HG03469 (cell line): Measurements from ENCODE around the gene TNNT1.
A peak's percentile ranks its signal among the peaks of the same experiment; 100 is the strongest.
"Not testable (repeated sequence)": the region's sequence is repeated elsewhere in the genome, so short reads cannot be mapped to it uniquely, and the experiment has no call there.

ENCODE experiments used
- ATAC-seq: cut with Tn5 transposase; IDR thresholded peaks from one replicate; pipeline ENCODE4 v1.9.1; 2021; ENCODE audit warnings: mild to moderate bottlenecking, moderate library complexity, moderate number of reproducible peaks; ENCODE audit not compliant: unreplicated experiment

The TNNT1 gene

DNA sequence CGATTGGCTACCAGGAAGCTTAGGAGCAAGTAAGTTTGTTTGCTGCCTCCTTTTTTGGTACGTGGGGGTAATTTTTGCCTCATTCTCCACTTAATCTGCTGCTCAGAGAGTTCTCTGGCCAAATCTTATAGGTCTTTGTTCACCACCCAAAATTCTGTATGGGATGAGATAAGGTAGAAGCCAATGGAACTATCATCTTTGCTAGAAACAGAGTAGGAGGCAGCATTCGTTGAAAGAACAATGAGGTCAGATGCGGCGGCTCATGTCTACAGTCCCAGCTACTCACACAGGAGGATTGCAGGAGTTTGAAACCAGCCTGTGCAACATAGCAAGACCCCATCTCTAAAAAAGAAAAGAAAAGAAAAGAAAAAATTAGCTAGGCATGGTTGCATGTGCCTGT lies 22.4 kb upstream of the TNNT1 start:
- ATAC-seq: no peak

DNA sequence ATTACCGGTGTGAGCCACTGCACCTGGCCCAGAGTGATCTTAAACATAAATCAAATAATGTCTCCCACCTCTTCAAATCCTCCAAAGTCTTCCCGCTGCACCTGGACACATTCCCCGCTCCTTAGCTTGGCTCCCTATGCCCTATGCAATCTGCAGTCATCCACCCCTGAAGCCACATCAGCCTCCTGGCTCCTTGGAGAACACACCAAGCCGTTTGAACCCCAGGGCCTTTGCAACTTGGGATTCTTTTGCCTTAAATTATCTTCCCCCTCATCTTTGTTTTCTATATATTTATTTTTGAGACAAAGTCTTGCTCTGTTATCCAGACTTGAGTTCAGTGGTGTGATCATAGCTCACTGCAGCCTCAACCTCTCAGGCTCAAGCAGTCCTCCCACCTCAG lies 20.1 kb upstream of the TNNT1 start:
- no peak for ATAC-seq

DNA sequence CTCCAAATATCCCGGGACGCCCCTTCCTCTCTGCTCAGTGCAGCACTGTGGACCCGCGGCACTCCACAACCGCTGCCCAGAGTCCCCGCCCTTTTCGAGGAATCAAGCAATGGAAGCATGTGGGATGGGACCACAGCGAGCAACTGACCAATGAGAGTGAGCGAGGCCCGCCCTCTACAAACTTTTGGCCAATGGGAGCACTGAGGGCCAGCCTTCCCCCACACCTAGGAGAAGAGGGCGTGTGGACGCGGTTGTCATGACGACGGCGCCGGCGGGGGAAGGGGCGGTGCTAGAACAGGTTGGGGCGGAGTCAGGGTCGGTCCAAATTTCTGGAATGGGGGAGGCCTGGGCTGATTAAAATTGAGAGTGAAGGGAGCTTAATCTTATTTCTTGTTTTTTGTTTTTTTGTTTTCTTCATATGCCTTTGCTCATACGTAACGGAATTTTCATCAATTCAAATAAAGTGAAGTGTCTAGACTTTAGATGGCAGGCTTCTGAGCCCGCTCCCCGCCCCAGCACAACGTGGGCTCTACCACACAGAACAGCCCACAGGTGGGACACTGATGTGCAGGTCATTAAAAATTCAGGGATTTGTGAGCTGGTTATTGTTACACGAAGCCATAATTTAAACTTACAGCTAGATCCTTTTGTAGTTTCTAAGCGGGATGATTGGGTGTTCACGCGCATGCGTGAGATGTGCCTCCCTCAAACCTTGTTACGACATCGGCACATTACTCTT lies 17.7 kb upstream of the TNNT1 start, which contains the start of gene DNAAF3:
Gene DNAAF3, minus strand, starts transcription at position 84 of the 739 bp plus-strand sequence. CDS start 200 bp downstream, outside the sequence.
- ATAC-seq: peak; percentile 67

DNA sequence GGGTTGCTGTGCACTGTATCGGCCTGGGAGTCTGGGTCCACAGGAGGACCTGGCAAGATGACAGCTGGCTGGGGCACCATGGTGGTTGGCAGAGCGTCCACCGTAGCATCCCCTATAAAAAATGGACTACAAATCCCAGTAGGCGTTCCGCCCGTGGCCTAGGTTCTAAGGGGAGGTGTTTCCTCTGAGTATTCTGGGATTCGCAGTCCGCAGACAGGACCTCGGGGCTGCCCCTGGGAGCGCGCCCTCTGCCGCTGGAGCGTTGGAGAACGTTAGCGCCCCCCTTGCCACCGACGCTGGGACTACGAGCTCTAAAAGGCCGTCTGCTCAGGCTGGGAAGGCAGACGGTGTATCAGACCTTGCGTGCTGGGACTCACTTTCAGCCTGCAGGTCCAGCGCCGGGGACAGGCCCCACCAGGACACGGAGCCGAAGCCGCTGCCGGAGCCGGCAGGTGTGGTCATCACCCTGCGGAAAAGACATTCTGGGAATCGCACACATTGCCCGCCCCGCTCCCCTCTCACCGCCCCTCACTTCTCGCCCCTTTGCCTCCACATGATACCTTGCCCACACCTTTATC lies 17.0 kb upstream of the TNNT1 start:
- no peak for ATAC-seq

DNA sequence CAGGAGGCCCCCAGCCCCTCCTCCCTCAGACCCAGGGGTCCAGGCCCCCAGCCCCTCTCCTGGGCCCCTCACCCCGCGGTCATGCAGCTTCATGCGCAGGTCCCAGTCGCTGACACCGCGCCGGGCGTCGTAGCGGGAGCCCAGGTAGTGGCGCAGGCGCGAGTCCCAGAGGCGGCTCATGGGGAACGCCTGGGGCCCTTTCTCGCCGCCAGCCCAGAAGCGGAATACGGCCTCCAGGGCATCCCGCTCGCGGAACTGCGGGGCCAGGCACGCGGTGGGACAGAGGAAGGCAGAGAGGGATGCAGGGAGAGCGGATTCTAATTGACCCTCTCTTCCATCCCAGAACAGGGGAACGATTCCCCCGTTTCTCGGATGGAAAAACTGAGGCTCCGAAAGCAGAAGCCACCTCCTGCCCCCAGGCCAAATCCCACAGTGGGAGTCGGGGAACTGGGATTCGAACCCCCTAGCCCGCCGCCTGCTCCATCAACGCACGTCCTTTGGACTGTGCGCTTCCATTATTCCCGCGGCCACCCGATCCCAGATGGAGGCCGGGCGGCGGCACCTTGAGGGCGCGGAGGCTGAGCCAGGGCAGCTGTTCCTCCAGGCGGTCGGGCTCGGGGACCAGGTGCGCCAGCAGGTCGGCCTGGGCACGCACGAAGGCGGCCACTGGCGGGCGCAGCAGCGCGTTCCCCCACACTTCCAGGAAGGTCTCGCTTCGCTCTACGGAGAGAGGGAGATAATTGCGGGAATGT lies 12.7 kb upstream of the TNNT1 start:
- no peak for ATAC-seq

DNA sequence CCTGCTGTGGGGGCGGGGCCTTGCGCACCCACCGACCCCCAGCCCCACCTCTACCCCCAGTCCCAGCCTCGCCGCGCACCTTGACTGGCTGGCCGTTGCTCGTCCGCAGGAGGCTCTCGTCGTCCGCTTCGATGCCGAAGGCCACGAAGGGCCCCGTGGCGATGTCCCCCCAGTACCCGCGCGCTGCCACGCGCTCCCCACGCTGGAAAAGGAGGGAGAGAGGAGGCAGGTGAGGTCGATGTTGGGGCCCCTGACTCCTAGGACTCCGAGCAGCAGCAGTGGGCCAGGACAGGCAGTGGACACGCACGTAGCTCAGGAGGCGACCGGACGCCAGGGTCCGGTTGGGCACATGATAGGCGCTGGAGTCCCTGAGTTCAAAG lies 12.0 kb upstream of the TNNT1 start:
- no peak for ATAC-seq

DNA sequence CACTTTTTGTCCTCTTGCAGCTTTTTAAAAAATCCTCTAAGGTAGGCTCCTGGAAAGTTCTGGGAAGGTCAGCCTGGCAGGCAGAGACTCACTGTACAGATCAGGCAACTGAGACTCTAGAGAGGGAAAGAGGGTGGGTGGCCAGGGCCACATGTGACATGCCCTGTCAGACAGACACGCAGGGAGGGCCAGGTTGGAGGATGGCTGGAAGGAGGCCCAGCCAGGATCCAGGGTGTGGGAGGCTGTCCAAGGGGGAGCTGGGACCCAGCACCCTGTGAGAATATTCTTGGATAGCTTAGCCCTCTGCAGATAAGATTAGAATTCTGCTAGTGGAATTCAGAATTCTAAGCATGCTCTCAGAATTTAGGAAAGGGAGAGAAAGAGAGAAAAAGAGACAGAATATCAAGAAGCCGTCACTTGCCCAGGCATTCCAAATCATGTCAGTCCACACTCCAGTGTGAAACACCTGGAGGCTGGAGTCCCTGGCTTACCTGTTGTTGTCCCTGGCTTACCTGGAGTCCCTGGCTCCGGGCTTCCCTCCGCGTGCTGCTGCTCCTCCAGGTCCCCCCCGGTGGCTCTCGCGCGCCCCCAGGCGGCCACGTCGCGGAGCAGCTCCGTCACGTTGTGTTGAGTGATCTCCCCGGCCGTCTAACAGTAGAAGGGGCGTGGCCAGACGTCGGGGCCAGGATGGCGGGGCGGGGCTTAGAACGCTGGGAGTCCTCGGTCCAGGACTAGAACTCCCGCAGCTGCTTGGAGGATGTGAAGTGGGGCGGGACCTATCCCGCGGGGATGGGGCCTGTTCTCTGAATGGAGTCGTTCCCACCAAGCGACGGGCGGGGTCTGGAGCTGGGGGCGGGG lies 11.4 kb upstream of the TNNT1 start:
- no peak for ATAC-seq

DNA sequence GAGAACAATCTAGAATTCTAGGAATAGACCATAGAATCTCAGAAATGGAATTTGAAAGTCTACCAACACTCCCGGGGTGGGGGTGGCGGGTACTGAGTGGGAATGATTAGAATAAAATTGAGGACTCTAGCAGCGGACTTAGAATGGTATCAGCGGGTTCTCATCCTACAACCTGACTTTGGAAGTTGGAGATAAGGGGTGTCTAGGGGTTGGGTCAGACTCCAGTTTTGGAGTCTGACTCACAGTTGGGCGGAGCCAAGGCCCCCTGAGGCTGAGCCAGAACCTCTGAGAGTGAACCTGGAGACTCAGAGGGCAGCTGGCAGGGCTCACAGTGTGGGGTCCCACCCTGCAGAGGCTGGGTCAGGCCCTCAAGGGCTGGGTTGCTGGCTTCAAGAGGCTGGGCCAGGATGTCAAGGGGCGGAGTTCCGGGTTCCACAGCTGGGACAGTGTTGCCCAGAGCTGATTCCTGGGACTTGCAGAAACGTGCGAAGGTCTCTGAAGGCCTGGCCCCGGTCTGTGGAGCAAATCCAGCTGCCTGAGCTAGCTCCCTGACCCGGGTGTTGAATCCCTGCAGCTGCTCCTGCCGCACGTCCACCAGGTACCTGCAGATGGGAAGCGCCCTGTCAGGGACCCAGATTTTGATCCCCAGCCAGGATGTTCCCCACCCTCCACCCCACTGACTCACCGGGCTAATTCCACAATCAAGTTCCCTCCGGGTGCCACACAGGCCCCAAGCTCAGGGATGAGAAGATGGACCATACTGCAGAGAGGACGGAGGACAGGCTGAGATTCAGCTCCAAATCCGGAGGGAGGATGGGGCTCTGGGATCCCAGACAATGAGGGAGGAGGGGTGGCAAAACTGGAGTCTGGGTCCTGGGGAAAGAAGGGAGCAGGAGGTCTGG lies 10.1 kb upstream of the TNNT1 start:
- no peak for ATAC-seq

DNA sequence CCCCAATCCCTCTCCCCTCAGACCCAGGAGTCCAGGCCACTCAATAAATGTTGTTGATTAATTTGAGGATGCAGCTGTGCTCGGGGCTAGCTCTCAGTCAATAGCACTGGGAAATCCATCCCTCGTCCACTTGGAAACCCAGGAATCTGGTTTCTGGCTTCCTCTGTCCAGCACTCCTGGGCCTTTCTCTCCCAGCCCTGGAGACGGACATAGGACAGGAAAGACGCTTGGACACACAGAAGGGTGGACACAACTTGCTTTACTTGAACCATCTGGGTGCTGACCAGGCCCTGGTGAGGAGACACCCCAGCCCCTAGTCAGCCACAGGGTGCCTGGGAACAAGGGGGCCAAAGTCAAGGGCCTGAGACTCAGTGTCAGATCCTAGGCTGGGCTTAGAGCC lies 9.4 kb upstream of the TNNT1 start:
- ATAC-seq: no peak

DNA sequence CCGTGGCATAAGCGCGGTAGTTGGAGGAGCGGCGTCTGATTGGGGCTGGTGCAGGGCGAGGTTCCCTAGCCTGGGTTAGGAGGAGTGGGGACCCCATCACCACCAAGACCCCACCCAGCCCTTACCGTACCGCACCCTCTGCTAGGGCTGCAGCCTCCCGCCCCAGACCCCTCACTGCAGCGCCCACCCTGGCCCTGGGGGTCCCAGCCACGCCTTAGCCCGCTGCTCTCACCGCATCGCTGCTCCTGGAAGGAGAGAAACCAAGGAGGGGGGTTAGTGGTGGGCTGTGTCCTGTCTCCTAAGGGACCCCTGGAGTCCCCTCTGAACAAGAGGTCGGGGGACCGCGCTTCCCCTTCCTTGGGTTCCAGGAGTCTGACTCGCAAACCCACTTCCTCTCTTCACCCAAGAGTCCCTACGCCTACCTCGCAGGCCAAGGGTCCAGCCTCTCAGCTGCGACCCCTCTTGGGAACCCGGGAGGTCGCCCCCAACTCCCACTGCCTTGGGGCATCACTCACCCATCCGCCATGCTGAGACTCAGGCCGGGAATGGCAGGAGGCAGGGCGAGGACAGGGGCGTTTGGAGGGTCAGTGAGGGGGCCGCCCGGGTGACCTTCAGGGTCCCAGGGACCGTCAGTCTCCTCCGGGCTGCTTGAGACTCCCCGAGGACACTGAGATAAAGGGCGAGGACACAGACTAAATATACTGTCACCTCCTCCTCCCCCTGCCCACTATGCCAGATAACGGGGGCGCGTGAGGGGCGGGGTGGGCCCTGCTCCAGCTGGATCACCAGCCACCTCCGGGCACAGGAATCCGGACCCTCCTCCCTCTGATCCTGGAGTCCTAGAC lies 8.3 kb upstream of the TNNT1 start, which contains the start of gene TNNI3:
Gene TNNI3, minus strand, starts transcription at position 669 of the 845 bp plus-strand sequence. Its CDS starts 143 bp downstream, at position 526.
- ATAC-seq: no peak

DNA sequence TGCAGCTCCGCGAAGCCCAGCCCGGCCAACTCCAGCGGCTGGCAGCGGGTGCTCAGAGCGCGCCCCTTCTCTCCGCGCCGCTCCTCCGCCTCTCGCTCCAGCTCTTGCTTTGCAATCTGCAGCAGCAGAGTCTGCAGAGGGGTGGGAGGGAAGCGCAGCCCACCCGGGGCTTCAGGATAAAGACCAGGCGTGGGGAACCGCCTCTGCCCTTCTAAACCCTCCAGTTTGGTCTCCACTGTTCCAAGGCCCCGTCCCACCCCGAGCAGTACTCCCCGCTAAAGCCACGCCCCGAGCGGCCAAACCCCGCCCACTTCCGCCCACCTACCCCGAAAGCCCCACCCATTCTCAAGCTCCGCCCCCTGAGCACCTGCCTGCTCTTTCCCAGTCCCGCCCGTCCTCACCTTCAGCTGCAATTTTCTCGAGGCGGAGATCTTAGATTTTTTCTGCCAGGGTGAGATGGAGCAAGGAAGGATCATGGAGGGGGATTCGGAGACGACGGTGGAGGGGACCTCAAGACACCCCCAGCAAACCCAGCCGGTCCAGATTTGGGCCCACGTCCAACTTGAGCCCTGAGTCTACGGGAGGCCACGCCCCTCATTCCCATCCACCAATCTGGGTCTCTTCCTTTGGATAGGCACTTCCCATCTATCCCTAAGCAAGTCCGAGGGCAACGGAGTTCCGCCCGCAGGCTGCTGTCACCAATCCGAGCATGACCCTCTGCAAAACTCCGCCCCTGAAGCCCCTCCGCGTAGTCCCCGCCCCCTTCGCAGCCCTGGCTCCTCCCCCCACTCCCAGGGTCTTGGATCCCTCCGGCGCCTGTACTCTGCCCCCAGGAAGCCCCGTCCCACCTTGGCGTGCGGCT lies 7.4 kb upstream of the TNNT1 start:
- no peak for ATAC-seq

DNA sequence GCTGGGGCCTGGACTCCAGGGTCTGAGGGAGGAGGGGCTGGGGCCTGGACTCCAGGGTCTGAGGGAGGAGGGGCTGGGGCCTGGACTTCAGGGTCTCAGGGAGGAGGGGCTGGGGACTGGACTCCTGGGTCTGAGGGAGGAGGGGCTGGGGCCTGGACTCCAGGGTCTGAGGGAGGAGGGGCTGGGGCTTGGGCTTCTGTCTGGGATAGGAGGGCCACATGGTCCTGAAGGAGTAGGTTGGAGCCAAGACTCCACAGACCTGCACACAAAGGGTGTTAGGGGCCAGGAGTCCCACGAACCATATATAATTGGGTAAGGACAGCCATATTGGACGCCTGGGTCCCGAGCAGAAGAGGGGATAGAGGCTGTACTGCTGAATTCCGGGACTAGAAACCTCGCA lies 6.8 kb upstream of the TNNT1 start:
- ATAC-seq: not testable (repeated sequence)

DNA sequence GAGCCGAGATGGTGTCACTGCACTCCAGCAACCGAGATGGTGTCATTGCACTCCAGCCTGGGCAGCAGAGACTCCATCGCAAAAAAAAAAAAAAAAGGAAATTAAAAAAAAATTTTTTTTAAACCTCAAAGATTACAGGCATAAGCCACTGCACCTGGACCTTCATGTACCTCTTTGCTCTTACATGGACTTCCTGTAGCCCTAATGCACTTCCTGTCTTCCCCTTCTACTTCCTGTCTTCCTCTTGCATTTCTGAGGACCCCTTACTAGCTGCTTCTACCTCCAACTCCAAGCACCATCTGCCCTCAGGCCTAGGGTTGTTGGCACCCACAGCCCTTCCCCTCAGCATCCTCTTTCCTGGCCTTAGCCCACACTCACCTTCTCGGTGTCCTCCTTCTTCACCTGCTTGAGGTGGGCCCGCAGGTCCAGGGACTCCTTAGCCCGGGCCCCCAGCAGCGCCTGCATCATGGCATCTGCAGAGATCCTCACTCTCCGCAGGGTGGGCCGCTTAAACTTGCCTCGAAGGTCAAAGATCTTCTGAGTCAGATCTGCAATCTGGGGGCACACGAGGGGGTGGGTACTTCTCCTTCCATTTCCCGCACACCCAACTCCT lies 4.8 kb upstream of the TNNT1 start:
- no peak for ATAC-seq

DNA sequence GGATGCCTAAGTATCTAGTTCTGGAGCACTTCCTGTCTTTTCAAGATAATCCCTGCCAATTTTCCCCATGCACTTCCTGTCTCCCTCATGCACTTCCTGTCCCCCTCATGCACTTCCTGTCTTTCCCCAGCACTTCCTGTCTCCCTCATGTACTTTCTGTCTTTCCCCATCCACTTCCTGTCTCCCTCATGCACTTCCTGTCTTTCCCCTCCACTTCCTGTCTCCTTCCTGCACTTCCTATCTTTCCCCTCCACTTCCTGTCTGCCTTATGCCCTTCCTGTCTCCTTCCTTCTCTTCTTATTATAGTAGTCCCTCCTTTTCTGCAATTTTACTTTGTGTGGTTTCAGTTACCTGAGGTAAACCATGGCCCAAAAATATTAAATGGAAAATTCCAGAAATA lies 3.0 kb upstream of the TNNT1 start:
- ATAC-seq: no peak

DNA sequence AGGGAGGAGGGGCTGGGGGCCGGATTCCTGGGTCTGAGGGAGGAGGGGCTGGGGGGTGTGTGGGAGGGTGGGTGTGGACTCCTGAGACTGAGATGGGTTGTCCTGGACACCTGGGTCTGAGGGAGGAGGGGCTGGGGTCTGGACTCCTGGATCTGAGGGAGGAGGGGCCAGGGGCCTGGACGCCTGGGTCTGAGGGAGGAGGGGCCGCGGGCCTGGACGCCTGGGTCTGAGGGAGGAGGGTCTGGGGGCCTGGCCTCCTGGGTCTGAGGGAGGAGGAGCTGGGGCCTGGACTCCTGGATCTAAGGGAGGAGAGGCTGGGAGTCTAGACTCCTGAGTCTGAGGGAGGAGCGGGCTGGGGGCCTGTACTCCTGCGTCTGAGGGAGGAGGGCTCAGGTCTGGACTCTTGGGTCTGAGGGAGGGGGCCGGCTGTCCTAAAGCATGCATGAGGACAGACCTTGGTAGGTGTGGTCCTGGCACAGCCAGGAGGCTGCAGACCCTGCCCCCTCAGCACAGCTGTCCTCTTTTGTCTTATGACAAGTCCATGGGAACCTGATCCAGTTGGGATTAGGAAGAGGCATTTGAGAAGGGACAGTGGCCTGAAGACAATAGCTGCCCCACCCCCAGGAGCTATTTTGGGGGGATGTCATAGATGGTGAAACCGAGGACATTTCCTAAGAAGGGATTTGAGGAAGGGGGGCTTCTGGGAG lies 1.3 kb downstream of the TNNT1 start:
- ATAC-seq: no peak

DNA sequence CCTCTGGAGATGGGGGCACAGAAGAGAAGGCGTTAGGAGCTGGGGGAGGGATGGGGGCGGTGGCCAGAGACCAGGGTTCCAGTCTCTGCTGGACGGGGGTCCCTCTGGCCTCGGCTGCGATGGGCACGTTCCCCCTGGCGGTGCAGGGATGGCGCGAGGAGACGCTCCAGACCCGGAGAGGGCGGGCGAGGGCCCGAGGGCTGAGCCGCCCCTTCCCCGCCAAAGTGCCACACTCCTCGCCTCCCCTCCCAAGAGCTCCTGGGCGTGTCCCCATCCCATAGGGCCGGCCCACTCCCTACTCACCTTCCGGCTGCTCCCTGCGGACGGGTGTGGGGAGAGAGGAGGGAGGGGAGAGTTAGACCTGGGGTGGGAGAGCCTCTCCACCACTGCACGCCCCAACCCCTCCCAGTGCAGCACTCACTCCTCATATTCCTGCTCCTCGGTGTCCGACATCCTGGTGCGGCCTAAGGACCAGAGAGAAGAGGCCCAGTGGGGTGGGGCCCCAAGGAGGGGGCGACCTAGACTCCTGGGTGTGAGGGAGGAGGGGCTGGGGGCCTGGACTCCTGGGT lies 2.2 kb downstream of the TNNT1 start:
- no peak for ATAC-seq
